Lower leg skin (tissue), 3 donors: Measurements from ENCODE around the gene CGREF1.

Experiments
- CTCF ChIP-seq, 3 donors: fragments of 450-650 bp; IDR thresholded peaks; one replicate each; pipeline ENCODE4 v1.5.1; 2016; ENCODE audit warnings: antibody characterized with exemption in 3 of 3, mild to moderate bottlenecking in 3 of 3, moderate library complexity in 2 of 3
- POLR2A ChIP-seq, 2 donors: fragments of 450-650 bp; IDR thresholded peaks; one replicate each; pipeline ENCODE4 v1.6.1; 2016 to 2017; ENCODE audit warnings: antibody characterized with exemption in 2 of 2, mild to moderate bottlenecking in 1 of 2, moderate library complexity in 1 of 2

DNA sequence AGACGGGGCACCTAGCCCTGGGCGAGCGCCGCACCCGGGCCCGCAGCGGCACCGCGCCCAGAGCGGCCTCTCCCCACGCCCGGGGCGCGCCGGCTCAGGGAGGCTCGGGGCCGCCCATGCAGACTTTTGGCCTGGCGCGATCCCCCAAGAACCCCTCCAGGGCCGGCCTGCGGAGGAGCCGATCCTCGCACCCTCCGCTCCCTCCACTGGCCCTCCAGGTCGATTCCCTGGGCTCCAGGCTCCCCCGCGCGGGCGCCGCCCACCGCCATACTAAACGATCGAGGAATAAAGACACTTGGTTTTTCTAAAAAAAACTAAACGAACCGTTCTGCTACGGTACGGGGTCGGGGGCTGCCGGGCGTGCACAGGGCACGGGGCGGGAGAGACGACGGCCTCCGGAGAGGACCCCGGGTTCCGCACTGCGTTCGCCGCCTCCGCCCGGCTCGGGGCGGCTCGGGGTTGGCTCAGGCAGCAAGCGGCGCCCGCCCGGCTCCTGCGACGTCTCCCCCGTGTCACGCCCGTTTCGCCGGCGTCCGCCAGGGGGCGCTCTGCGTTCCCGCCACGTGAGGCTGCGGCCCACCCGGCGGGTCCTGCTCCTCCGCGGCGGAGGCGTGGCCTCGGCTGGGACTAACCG, 32.7 kb downstream of the CGREF1 start:
- no peak for TF ChIP-seq POLR2A (IDR thresholded peaks at IDR 0.05)
- no peak for TF ChIP-seq CTCF (IDR thresholded peaks at IDR 0.05)
